NCI-H748 treated with DMSO at 0.1 percent for 48 hours (cell line): Measurements from ENCODE around the gene PDIA4.
"Not testable (repeated sequence)": the region's sequence is repeated elsewhere in the genome, so short reads cannot be mapped to it uniquely, and the experiment has no call there.

Source experiments
- DNase-seq: peaks from one replicate; lab custom pipeline; 2025; lab: John Stamatoyannopoulos, UW

Gene PDIA4

GRCh38 chr7:149036676-149037075, 8.4 kb upstream of the PDIA4 start:
- no peak for DNase-seq

GRCh38 chr7:149031353-149031910, 3.1 kb upstream of the PDIA4 start:
- DNase-seq: no peak

DNA sequence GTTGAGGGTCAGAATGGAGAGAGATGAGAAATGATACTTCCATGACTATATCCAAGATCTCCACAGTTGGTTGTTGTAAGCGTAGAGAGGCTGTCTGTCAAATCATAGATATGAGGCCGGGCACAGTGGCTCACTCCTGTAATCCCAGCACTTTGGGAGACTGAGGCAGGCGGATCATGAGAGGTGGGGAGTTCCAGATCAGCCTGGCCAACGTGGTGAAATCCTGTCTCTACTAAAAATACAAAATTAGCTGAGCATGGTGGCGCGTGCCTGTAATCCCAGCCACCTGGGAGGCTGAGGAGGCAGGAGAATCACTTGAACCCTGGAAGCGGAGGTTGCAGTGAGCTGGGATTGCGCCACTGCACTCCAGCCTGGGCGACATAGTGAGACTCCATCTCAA, 2.1 kb upstream of the PDIA4 start:
- DNase-seq: not testable (repeated sequence)

DNA sequence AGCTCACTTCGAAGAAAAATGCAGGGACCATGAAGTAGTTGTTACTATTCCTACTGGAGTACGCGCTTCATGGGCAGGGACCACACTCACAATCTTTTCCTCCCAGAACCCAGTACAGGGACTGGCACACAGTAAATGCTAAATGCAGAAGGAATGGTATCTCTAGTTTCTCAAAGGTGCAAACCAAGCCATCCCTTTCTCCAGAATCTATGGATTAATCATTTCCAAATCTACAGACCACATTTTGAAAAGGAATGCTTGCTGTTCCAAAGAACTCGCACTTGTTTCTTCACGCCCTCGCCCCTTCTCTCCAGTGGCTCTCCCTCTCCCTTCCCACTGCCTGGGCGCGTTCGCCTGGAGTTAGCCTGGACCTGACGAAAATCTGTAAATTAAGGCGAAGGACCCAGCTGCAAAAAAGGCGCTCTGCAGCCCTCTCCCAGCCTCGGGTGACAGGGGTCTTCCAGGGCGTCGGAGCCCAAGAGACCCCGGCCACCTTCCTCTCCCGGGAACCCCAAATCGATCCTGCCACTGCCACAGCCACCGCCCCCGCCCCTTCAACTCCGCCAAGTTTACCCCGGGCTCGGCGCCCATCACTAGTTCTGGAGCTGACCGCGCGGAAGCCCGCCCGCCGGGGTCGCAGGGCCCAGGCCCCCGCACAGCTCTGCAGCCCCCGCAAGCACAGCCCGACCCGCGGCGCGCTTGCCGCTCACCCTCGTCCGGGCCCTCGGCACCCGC, 527 bp downstream of the PDIA4 start:
- DNase-seq: no peak

DNA sequence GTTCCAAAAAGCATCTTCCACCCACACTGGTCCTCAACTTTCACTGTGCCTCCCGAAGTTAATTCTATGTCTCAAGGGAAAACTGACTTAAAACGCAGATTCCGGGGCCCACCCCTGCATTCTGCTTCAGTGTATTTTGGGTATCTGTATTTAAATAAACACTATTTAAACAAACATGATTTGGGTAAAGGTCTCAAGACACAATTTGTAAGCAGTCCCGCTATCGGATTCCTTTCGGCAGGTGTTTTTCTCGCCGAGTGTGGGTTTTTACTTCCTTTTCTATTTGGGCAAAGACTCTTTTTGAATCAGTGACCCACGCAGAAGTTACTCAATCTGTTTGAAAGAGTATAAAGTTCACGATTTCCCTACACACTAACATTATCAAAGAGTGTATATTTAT, 1.2 kb downstream of the PDIA4 start:
- DNase-seq: no peak

DNA sequence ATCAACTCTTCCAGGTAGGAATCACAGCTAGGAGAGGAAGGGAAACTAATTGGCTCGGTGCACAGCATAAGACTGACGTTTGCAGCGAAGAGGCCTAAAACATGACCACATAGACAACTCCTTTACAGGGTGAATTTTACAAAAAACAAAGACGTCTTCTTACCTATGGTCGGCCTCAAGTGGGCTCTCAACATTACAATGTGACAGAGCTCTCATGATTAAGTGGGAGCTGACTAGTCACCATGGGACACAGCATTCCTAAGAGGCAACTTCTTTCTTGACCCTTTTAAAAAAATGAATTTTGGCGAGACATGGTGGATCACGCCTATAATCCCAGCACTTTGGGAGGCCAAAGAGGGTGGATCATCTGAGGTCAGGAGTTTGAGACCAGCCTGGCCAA, 4.6 kb downstream of the PDIA4 start:
- no peak for DNase-seq

DNA sequence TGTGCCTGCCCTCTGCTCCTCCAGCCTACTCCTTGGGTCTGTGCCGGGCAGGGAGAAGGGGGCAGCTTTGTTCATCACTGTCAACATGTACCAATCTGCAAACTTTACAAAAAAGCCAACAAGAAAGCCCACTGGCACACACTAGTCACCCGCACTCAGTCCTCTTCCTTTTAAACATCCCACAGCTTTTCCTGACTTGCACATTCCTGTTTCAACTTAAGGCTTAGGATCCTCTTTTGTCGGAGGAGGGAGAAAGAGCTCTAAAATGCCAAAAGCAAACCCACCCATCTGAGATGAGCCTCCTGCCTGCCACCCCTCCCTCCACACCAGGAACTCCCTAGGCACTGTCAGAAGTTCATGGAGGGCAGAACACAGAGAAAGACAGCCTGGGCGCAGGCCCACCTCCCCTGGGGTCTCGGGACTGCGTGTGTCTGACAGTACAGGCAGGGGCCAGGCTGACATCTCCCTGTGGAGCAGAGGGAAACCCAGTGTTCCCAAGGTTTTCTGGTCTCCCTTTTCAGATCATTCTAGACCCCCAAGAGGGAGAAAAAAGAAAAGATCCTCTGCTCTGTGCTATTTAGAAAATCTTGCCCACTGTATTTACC, 5.4 kb downstream of the PDIA4 start:
- no peak for DNase-seq

DNA sequence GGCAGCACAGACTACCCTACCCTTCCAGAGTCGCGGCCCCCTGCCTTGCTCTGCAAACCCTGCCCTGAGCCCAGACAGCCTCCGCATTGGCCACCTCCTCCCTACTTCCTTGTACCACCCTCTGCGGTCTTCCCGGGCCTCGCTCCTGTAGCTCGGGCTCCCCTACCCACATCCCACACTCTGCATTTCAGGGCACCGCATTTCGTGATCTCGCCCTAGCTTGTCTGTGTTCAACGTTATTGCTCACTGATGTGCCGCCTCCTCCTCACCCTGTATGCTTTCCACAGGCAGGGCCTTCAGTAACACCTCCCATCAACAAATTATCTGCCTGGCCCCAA, 6.6 kb downstream of the PDIA4 start:
- no peak for DNase-seq

GRCh38 chr7:149020483-149020882, 7.8 kb downstream of the PDIA4 start:
- DNase-seq: no peak

DNA sequence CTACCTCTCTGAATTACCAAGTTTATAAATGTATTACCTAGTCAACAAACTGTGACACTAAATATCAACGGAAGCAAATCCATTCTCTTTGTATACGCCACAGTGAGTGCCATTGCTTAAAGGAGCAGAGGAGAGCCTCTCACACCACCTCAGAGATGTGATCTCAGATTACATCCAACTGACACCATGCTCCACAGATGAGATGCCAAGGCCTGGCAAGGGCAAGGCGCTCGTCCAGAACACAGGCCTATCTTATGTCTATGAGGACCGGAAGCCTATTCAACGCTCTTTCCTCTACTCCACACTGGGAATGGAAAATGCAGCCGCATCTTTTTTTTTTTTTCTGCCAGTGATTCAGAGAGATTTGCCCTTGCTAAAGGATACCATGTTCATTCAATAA, 11.4 kb downstream of the PDIA4 start:
- DNase-seq: no peak

DNA sequence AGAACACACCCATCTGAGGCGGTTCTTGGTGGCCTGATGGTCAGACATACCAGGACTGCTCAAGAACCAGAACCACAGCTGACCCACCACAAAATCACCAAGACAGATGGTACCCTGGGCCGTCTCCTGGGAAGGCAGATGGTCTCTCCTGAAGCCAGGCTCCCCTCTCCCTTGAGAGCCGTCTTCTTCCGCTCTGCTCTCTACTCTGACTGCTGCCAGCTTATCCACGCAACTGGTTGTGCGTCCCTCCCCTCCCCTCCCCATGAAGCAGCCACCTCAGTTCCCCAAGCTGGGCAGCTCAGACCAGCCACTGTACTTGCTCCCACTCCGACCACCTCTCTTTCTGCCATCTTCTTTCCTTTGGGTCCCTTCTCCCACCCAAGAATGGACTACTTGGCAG, 14.0 kb downstream of the PDIA4 start:
- DNase-seq: no peak

- DNase-seq: no peak
Measured at GRCh38 chr7:149013876-149014275, 14.4 kb downstream of the PDIA4 start.

DNA sequence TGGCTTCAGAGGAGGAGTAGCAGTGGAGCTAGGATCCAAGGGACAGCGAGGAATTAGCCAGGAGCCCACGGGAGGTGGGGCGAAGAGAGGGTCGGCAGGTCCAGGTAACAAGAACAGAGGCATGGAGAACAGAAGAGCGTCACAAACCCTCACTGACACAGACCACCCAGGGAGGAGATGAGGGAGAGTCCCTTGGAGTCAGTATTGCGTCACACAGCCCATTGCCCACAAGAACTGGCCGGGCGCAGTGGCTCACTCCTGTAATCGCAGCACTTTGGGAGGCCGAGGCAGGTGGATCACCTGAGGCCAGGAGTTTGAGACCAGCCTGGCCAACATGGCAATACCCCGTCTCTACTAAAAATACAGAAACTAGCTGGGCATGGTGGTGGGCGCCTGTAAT, 15.6 kb downstream of the PDIA4 start:
- not testable (repeated sequence) for DNase-seq

DNA sequence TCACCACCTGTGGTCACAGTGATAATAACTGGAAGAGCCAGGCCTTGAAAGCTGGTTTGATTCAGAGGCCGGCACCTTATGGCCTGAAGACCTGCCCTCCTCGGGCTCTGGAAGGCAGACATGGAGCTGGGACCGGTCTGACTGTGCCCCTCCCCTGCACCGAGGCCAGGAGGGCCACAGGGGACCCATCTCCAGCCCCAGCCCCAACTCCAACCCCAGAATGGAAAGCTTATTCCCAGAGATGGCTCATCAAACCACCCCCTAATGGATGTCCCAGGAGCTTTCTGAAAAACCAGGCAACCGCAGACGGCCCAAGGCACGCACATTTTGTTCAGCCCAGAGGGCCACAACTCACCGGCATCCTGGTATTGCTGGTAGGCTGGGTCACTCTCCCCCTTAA, 16.8 kb downstream of the PDIA4 start:
- DNase-seq: no peak

DNA sequence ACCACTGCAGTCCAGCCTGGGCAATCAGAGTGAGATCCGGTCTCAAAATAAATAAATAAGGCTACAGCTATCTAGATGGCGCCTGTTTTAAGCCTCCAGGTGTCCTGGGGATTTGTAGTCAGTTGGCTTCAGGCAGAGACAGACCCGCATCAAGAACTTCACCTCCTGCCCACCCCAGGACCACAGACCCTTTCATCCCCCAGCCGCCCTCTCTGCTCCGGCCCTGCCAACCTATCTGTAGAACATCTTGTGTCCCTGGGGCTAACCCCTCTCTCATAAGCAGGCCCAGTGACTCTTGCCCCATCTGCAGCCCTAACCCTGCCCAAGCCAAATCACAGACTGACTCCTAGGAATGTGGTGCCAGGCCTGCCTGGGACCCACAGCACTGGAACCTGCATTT, 17.9 kb downstream of the PDIA4 start:
- DNase-seq: no peak

DNA sequence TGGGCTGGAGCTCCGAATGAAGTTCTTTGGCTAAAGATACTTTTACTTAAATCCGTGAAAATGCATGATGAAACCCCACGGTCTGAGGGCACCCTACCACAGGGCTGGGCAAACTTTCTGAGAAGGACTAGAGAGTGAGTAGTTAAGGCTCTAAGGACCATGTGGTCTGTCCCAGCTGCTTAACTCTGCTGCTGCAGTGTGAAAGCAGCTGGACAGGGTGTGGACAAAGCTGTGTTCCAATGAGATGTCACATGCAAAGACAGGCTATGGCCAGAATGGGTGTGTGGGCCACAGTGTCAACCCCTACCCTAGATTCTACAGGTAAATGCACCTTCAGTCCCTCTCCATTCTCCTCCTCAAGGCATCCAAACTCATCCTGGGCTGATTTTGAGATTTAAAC, 18.8 kb downstream of the PDIA4 start:
- no peak for DNase-seq

- DNase-seq: no peak
Measured at GRCh38 chr7:149007611-149008010, 20.7 kb downstream of the PDIA4 start.

- DNase-seq: no peak
Measured at GRCh38 chr7:149007146-149007545, 21.2 kb downstream of the PDIA4 start.

- DNase-seq: no peak
Measured at GRCh38 chr7:149006345-149006725, 22.0 kb downstream of the PDIA4 start.

DNA sequence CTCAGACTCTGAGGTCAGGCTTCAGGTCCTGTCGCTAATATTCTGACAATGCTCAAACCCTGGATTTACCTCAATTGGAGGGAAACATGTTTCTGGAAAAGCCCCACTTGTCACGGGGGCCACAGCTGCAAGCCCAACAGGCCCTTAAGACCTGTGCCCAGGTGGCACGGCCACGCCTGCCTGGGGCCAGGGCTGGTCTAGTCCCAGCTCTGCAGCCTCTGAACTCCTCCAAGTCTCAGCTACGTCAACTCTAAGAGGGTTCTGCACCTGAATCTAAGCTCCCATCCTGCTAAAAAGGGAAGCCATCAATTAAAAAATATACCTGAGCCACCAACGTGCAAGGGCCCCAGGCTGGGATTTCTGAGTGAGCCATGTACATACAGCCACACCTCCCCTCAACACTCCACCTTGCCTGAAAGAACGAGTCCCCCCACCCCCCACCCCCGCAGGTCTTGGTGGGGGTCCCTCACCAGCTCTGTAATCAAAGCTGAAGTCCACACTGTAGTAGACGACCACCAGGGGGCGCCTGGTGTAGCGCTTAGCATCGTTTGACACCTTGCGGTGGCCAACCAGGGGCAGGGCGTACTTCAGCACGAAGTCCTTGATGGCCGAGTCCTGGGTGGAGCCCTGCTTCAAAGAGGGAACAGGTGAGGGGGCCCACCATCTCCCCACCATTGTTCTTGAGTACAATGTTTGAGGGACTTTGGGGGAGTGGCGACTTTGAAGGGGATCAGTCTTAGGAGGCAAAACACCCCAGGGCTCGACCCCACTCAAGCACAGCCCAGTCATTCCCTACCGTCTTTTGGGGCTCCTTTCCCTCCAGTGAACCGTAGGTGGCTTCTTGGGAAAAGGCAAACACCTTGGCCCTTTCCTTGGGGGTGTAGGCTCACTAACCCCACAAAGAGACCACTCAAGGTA, 22.6 kb downstream of the PDIA4 start:
- peak; percentile 15 for DNase-seq

DNA sequence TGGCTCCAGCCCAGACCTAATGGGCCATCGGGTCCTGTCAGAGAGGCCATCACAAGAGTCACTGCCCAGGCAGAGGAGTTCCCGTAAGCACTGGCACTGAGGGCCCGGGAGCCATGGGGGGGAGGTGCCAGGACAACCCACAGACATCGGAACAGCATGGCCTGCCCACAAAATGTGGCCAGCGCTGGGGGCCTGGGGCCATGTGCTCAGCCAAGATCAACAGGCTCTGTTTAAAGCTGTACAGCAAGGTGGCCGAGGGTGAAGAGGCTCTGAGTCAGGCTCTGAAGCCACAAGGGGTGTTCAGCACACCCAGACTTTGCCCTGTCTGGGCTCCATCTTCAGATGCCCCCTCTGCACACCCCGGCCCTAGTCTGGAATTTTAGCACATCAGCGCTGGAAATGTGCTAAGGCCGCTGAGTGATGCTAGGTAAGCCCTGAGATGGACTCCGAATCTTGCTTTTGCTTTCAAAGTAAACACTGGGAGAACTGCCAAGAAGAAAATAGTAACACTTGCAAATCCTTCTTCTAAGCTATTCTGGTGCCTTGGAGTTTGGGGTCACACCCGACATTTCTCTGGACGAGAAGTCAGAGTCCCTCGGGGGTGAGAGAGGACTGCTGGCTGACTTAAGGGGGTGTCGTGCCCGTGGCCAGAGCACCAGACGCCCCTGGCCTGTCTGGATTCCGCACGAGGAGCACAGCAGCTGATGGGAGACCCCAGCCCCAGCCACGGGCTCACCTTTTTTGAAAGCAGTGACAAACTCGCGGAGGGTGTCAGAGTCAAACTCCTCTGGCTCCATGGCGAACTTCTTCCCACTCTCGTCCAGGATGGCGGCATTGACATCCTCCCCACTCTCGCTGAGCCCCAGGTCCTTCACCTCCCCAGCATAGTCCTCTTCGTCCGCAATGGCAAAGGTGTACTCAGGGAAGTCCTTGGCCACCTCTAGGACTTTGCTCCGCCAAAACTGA, 23.6 kb downstream of the PDIA4 start:
- DNase-seq: no peak
